ENCODE measurements around the gene GALNS.
A peak's percentile ranks its signal among the peaks of the same experiment; 100 is the strongest.

The GALNS gene

GRCh38 chr16:88888461-88889387 lies 32.0 kb upstream of the GALNS start:
- DNase-seq (ENCODE audit: low spot score), result no peak

- DNase-seq (ENCODE audit: low spot score), result no peak
Observed at GRCh38 chr16:88888057-88888456, 31.3 kb upstream of the GALNS start.

- DNase-seq (ENCODE audit: low spot score), result peak; percentile 50
Observed at GRCh38 chr16:88886845-88887521, 30.2 kb upstream of the GALNS start.

DNA sequence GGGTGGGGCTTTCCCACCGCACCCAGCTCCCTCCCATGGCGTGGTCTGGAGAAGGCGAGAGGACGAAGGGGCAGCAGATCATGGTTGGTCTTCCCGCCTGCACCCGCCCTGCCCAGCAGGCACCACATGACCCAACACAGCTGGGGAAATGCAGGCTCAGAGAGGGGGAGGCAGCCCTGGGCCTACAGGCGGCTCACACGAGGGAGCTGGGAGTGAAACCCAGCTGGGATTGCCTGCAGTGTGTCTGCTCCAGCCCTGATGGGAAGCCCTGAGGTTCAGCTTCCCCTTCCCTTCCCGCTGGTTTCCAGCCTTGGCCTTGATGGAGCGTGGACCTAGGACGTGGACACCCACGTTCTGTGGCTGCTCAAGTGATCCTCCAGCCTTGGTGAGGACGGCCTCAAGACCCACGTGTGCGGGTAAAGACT lies 29.7 kb upstream of the GALNS start:
- DNase-seq (ENCODE audit: low spot score), result no peak

DNA sequence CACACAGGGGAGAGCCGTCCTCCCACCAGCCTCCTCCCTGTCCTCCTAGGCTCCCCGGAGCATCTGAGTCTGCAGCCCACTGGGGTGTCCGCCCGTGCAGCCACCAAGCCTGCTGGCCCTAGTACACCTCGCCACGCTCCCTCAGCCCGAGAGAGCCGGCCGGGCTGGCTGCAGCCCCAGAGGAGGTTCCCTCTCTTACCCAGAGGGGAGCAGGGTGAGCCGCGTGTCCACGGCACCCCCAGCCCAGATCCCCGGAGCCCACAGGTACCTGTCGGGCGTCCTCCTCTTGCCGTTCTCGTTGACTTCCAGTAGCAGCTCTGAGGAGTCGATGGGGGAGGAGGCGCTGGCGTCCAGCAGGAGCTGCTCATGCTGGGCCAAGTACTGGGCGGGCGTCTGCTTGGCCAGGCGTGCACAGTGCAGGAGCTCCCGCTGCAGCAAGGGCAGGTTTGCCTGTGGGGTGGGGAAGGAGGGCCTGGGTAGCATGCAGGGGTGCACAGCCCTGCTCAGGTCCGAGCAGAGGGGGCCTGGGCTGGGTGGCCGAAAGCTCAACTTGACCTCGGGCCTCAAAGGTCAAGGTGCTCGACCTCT lies 29.0 kb upstream of the GALNS start:
- DNase-seq (ENCODE audit: low spot score), result no peak

GRCh38 chr16:88884569-88885271 lies 28.0 kb upstream of the GALNS start:
- no peak for DNase-seq (ENCODE audit: low spot score)

DNA sequence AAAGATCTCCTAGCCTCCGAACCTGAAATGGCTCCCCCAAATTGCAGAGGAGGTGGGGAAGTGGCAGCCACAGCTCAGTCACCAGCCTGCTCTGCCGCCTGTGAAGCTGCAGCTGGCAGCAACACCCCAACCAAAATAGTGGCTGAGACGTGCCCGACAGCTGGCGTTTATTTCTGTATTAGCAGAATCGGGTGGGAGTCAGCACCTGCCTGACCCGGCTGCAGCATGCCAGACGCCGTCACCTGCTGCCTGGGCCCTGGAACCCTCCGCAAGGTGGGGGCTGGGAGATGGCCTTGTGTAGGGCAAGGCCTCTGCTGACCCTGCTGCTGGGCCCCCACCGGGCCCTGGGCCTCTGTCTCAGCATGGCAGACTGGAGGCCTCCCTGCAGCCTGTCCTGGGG lies 27.2 kb upstream of the GALNS start:
- no peak for DNase-seq (ENCODE audit: low spot score)

GRCh38 chr16:88883117-88883895 lies 26.6 kb upstream of the GALNS start:
- no peak for DNase-seq (ENCODE audit: low spot score)

DNA sequence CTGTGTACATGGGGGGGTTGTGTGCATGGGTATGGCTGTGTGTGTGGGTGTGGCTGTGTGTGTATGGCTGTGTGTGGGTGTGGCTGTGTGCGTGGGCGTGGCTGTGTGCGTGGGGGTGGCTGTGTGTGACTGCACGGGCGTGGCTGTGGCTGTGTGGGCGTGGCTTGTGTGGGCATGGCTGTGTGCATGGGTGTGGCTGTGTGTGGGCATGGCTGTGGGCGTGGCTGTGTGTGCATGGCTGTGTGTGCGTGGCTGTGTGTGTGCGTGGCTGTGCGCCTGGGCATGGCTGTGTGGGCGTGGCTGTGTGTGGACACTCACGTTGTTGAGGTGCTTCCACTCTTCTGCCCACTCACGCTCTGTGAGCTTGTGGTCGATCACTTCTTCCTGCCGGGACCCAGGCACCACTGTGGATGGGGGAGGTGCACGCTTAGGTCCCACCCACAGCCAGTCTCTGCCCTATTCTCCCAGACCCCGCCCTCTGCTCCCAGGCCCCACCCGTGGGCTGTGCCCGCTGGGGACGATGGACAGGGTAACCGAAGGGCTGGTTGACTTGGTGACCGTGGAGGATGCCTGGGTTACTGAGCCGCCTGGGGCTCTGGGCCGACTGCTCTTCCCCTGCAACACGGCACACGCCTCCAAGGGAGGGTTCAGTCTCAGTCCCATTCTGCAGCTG lies 25.7 kb upstream of the GALNS start:
- peak; percentile 33 for DNase-seq (ENCODE audit: low spot score)

- no peak for DNase-seq (ENCODE audit: low spot score)
Observed at GRCh38 chr16:88881675-88882357, 25.1 kb upstream of the GALNS start.

DNA sequence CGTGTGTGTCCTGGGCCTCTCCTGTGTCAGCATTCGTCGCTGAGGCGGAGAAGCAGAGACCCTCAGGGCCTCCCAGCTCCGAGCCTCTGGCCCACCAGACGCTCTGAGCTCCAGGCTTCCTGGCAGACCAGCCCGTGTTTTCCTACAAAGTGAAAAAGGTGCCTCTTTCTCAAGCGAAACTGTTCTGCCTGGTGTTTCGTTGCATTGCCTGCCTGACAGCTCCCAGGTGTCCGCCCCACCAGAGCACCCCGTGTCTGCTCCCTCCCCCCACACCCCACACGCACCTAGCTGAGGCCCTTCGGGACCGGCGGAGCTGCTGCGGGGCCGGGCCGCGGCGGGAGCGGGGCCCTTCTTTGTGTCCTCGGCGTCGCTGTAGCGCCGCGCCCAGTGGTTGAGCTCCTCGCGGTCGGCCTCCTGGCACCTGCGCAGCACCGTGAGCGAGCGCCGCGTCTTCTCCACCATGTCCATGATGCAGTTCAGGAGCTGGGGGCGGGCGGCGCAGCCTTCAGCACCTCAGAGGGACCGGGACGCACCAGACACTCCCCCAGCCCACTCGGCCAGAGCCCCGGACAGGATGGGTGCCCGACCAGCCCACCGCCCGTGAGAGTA lies 24.4 kb upstream of the GALNS start:
- no peak for DNase-seq (ENCODE audit: low spot score)

- no peak for DNase-seq (ENCODE audit: low spot score)
Observed at GRCh38 chr16:88880226-88881006, 23.7 kb upstream of the GALNS start.

- DNase-seq (ENCODE audit: low spot score), result no peak
Observed at GRCh38 chr16:88879788-88880055, 23.0 kb upstream of the GALNS start.

- no peak for DNase-seq (ENCODE audit: low spot score)
Observed at GRCh38 chr16:88878967-88879787, 22.4 kb upstream of the GALNS start.

GRCh38 chr16:88878356-88878755 lies 21.6 kb upstream of the GALNS start:
- DNase-seq (ENCODE audit: low spot score), result no peak

DNA sequence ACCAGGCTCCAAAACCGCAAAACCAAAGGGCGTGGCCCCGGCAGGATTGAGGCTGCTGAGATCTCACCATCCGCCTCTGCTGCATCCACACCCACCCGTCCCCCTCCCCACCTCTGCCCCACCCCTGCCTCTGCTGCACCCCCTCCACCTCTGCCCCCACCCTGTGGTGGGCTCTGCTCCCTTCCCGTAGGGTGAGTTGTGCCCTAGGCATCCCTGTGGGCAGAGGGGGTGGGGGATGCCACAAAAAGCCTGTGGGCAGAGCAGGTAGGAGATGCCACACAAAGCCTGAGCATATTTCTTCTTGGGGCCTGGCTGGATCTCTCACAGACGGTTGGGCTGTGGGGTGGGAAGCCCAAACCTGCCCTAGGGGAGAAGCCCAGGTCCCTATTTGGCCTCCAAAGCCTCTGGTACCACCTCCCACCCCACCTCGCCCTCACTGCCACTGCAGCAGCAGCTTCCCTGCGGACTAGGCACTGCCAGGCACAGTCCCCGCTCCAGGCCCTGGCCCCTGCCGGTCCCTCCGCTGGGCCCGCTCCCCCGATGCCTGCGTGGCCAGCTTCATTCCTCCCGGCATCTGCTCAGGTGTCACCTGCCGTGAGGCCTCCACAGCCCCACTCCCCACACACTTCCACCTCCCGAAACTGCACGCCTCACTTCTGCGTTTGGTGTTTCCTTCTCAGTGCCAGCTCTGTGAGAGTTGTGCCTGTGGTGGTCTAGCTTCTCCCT lies 21.0 kb upstream of the GALNS start:
- no peak for DNase-seq (ENCODE audit: low spot score)

DNA sequence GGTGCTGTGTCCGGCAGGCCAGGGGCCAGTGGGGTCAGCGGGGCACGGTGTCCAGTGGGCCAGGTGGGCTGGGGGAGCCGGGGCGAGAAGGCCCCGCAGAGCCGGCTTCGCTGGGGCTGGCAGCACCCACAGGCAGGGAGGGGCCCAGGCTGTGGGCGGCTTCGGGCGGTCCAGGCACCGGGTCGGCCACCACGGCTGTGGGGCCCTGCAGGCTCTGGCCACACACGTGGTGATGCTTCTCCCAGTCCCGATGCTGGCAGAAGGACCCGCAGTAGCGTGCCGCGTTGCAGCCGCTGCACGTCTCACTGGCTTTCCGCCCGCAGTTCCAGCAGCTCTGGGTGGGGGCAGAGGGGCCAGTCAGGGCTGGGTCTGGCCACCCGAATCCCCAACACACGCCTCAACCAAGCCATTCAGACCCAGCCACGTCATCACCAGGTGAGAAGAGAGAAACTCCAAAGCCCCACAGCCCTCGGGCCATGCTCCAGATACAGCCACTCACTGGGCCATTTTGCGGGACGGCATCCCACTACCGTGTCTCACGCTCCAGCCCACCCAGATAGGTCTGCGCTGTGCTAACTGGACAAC lies 20.3 kb upstream of the GALNS start:
- no peak for DNase-seq (ENCODE audit: low spot score)
